SK-N-SH (cell line): ENCODE measurements around the gene FAM219B. TPM values are rescaled to one million over a fixed set of nuclear protein-coding genes. Genes with fewer than 3 reads are reported as not detected.
A peak's percentile ranks its signal among the peaks of the same experiment; 100 is the strongest.

ENCODE experiments used
- CTCF ChIA-PET: fragments of 300-600, 350-600 bp; formaldehyde crosslinking; extraction: SDS; loops from one replicate; lab custom pipeline; 2021; lab: Yijun Ruan, JAX
- POLR2A ChIA-PET: fragments of 350-600 bp; sonication (Branson Sonifier 250); formaldehyde crosslinking; extraction: SDS; loops from one replicate; lab custom pipeline; 2020; ENCODE audit warnings: antibody characterized with exemption, inconsistent platforms; lab: Yijun Ruan, JAX
- DNase-seq: peaks from one replicate; pipeline ENCODE4 v3.0.0; 2012
- H2AFZ ChIP-seq: fragments of 200-600 bp; sonication (generic); 2 replicates; pipeline ENCODE4 v1.8.1; 2016; ENCODE audit warnings: antibody characterized with exemption, mild to moderate bottlenecking, low read depth
- H3F3A ChIP-seq: fragments of 200-600 bp; sonication (generic); replicated peaks from 2 replicates; pipeline ENCODE3; 2016; ENCODE audit warnings: antibody characterized with exemption, mild to moderate bottlenecking; ENCODE audit not compliant: insufficient read depth
- H3K27ac ChIP-seq, 2 experiments: fragments of 200-500 bp in 1 of 2; fragments of 200-600 bp in 1 of 2; sonication (Bioruptor generic) in 1 of 2; sonication (generic), shearing (Covaris generic) in 1 of 2; 2 replicates each; pipeline versions ENCODE4 v1.5.1 to v1.6.1; 2014 to 2016; ENCODE audit warnings: low read depth in 2 of 2, inconsistent platforms in 1 of 2, low read length in 1 of 2, mild to moderate bottlenecking in 1 of 2, mixed read lengths in 1 of 2
- H3K27me3 ChIP-seq: fragments of 200-600 bp; sonication (generic), shearing (Covaris generic); 2 replicates; pipeline ENCODE4 v1.6.1; 2016; ENCODE audit warnings: mixed run types; ENCODE audit not compliant: insufficient read depth
- H3K36me3 ChIP-seq, 2 experiments: fragments of 200-500 bp in 1 of 2; fragments of 200-600 bp in 1 of 2; sonication (Bioruptor generic) in 1 of 2; sonication (generic) in 1 of 2; replicated peaks in 1 of 2; 2 replicates each; pipeline versions ENCODE3 to v1.5.1; 2014 to 2016; ENCODE audit warnings: low read length in 1 of 2, mild to moderate bottlenecking in 1 of 2; ENCODE audit not compliant: insufficient read depth in 2 of 2, control insufficient read depth in 1 of 2
- H3K4me1 ChIP-seq, 2 experiments: fragments of 200-500 bp in 1 of 2; fragments of 200-600 bp in 1 of 2; sonication (Bioruptor generic) in 1 of 2; sonication (generic), shearing (Covaris generic) in 1 of 2; 2 replicates each; pipeline versions ENCODE4 v1.5.1 to v1.6.1; 2014 to 2016; ENCODE audit warnings: low read depth in 1 of 2, low read length in 1 of 2, mixed run types in 1 of 2; ENCODE audit not compliant: insufficient read depth in 2 of 2, control insufficient read depth in 1 of 2
- H3K4me2 ChIP-seq: fragments of 200-600 bp; sonication (generic), shearing (Covaris generic); 2 replicates; pipeline ENCODE4 v1.6.1; 2017; ENCODE audit warnings: mixed run types
- H3K4me3 ChIP-seq, 2 experiments: fragments of 200-500 bp in 1 of 2; fragments of 200-600 bp in 1 of 2; sonication (Bioruptor generic) in 1 of 2; sonication (generic), shearing (Covaris generic) in 1 of 2; 2 replicates each; pipeline versions ENCODE4 v1.5.1 to v1.8.1; 2014 to 2016; ENCODE audit warnings: low read depth in 2 of 2, inconsistent platforms in 1 of 2, low read length in 1 of 2, mild to moderate bottlenecking in 1 of 2, mixed read lengths in 1 of 2, moderate library complexity in 1 of 2
- H3K79me2 ChIP-seq: fragments of 200-600 bp; sonication (generic); 2 replicates; pipeline ENCODE4 v1.8.1; 2017; ENCODE audit warnings: mild to moderate bottlenecking; ENCODE audit not compliant: insufficient read depth
- H3K9ac ChIP-seq: fragments of 200-600 bp; sonication (generic); 2 replicates; pipeline ENCODE4 v1.6.1; 2017; ENCODE audit warnings: mixed run types
- H3K9me2 ChIP-seq: fragments of 200-600 bp; sonication (generic); 2 replicates; pipeline ENCODE4 v1.6.1; 2017; ENCODE audit warnings: mixed run types
- H3K9me3 ChIP-seq: fragments of 200-600 bp; sonication (generic); 2 replicates; pipeline ENCODE4 v1.6.1; 2017; ENCODE audit warnings: mixed run types, mild to moderate bottlenecking, moderate library complexity
- H4K20me1 ChIP-seq: fragments of 200-600 bp; sonication (generic); 2 replicates; pipeline ENCODE4 v1.6.1; 2017; ENCODE audit warnings: mild to moderate bottlenecking, mixed run types; ENCODE audit not compliant: insufficient read depth
- GABPA ChIP-seq: IDR thresholded peaks from 2 replicates; pipeline ENCODE4 v1.4.0; 2012; ENCODE audit warnings: low read depth, mild to moderate bottlenecking
- JUND ChIP-seq: IDR thresholded peaks from 2 replicates; pipeline ENCODE4 v1.4.0; 2012
- MAX ChIP-seq: IDR thresholded peaks from 2 replicates; pipeline ENCODE4 v1.4.0; 2012; ENCODE audit warnings: low read depth
- NRF1 ChIP-seq: IDR thresholded peaks from 2 replicates; pipeline ENCODE4 v1.6.1; 2012; ENCODE audit warnings: low read depth, mild to moderate bottlenecking, low read length
- PBX3 ChIP-seq: IDR thresholded peaks from 2 replicates; pipeline ENCODE4; 2012
- RAD21 ChIP-seq: IDR thresholded peaks from 2 replicates; pipeline ENCODE4 v1.6.1; 2012; ENCODE audit warnings: mild to moderate bottlenecking, low read length
- RCOR1 ChIP-seq: fragments of 150-350 bp; IDR thresholded peaks from 2 replicates; pipeline ENCODE4 v1.6.1; 2017; ENCODE audit warnings: antibody characterized with exemption, low read length
- REST ChIP-seq: IDR thresholded peaks from 2 replicates; pipeline ENCODE4 v1.6.1; 2012; ENCODE audit warnings: mild to moderate bottlenecking, low read depth, low read length, moderate library complexity
- SIN3A ChIP-seq: IDR thresholded peaks from 2 replicates; pipeline ENCODE4 v1.6.1; 2012; ENCODE audit warnings: low read depth, mild to moderate bottlenecking, low read length, moderate library complexity, borderline replicate concordance
- ZBTB33 ChIP-seq: IDR thresholded peaks from 2 replicates; pipeline ENCODE4 v1.4.0; 2012; ENCODE audit warnings: low read depth, borderline replicate concordance
- whole genome bisulfite sequencing: methylation state at CpG from one replicate; pipeline ENCODE4 v1.1.6; 2017; ENCODE audit warnings: low lambda C conversion rate; 5-methylcytosine and 5-hydroxymethylcytosine counted together
- polyA plus RNA-seq, 3 experiments: library from polyadenylated mRNA; depleted of rRNA; stranded (reverse); fragments of >200 nt; gene quantifications; 2 replicates each; pipeline ENCODE4 v1.2.3, GENCODE V29; 2012

Gene FAM219B
- polyA plus RNA-seq, 1 of the 3 experiments (the other 2 are of a cell fraction) = 53.0 TPM

DNA sequence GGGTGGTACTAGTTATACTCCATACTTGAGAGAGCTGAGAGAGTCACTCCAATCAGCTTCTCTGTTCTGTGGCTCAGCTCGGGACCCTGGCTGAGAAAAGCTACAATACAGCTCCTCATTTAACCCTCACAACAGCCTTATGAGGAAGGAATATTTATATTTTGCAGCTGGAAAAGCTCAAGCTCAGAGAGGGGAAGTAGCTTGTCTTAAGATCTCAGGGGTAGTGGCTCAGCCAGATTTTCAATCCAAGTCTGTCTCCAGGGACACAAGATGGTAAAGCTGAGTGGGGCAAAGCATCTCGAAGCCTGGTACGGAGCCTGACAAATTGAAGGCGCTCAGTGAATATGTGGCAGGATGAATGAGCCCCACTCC lies 48.3 kb downstream of the FAM219B start:
- POLR2A ChIA-PET = interaction anchor here (0.7 to 1.0 kb wide), 2 partner anchors 12 to 14 kb away, joined by 3 read pairs; no protein-coding TSS in a partner anchor
- no peaks in the 10 kb centered on the region for H3K27me3 ChIP-seq
- H3K36me3 ChIP-seq = peaks cover 3 to 8% of the 10 kb centered on the region in 2 experiments
- H3K4me2 ChIP-seq = no peak overlapping the region
- no peak overlapping the region for H3K27ac ChIP-seq
- no peak overlapping the region for H3K9ac ChIP-seq
- no peaks in the 10 kb centered on the region for H3K9me3 ChIP-seq
- WGBS = 98% methylated on average over 4 of the region's 4 CpGs
- H3F3A ChIP-seq = no peaks in the 10 kb centered on the region
- CTCF ChIA-PET = interaction anchor here (0.7 to 2.7 kb wide), 4 partner anchors 11 to 90 kb away, joined by 3 to 16 read pairs (median 4); no protein-coding TSS in a partner anchor
- no peak overlapping the region for H2AFZ ChIP-seq
- H3K9me2 ChIP-seq = no peaks in the 10 kb centered on the region
- peaks cover under 1 to 18% of the 10 kb centered on the region in 2 experiments; a peak in 1 of 4 replicates for H3K4me1 ChIP-seq
- H4K20me1 ChIP-seq = peaks cover 21% of the 10 kb centered on the region
- DNase-seq = no peak
- peaks cover 77% of the 10 kb centered on the region for H3K79me2 ChIP-seq
- TF ChIP-seq GABPA (no peak), REST (no peak), RAD21 (no peak), SIN3A (no peak), NRF1 (no peak), JUND (no peak), PBX3 (no peak)
- TF ChIP-seq, all 33 proteins: peak for 0
- H3K4me3 ChIP-seq = no peak overlapping the region

GRCh38 chr15:74857671-74858368 lies 48.8 kb downstream of the FAM219B start:
- no peak for DNase-seq
- H2AFZ ChIP-seq = no peak overlapping the region
- 90% methylated on average over 9 of the region's 9 CpGs for WGBS
- peaks cover 3 to 14% of the 10 kb centered on the region in 2 experiments for H3K36me3 ChIP-seq
- ChIA-PET POLR2A (interaction anchor here (0.7 to 1.0 kb wide), 2 partner anchors 12 to 13 kb away, joined by 3 read pairs; no protein-coding TSS in a partner anchor), CTCF (interaction anchor here (0.7 to 3.1 kb wide), 5 partner anchors 11 to 92 kb away, joined by 3 to 16 read pairs (median 5); no protein-coding TSS in a partner anchor)
- no peaks in the 10 kb centered on the region for H3K9me3 ChIP-seq
- no peak overlapping the region for H3K9ac ChIP-seq
- no peak overlapping the region for H3K4me3 ChIP-seq
- no peaks in the 10 kb centered on the region for H3K27me3 ChIP-seq
- H3K9me2 ChIP-seq = no peaks in the 10 kb centered on the region
- H4K20me1 ChIP-seq = peaks cover 16% of the 10 kb centered on the region; the same call in 1 of the 2 replicates
- H3K27ac ChIP-seq = peak overlapping the region in 1 of 2 experiments; percentile 3; a peak in 1 of 4 replicates
- peaks cover 72% of the 10 kb centered on the region for H3K79me2 ChIP-seq
- no peaks in the 10 kb centered on the region for H3F3A ChIP-seq
- H3K4me2 ChIP-seq = no peak overlapping the region
- H3K4me1 ChIP-seq = peaks cover 0 to 18% of the 10 kb centered on the region in 2 experiments; a peak in 1 of 4 replicates
- TF ChIP-seq PBX3 (no peak), RCOR1 (no peak), MAX (no peak), JUND (no peak), SIN3A (no peak), REST (no peak), ZBTB33 (no peak)
